Bronchial epithelial cell (primary cell): ENCODE results near the gene LIMK2. TPM values are rescaled to one million over a fixed set of nuclear protein-coding genes. Genes with fewer than 3 reads are reported as not detected.

Experiments used
- DNase-seq: peaks from one replicate; pipeline ENCODE4 v3.0.0-alpha.2; 2010; ENCODE audit warnings: low read depth
- FAIRE-seq: peaks from 2 replicates; lab custom pipeline; 2011; peaks lifted over from hg19 to GRCh38; lab: Jason Lieb, UNC
- H3K27me3 ChIP-seq: 2 replicates; pipeline ENCODE4 v1.5.1; 2011; ENCODE audit warnings: low read length; ENCODE audit not compliant: control insufficient read depth, insufficient read depth
- H3K36me3 ChIP-seq: 2 replicates; pipeline ENCODE4 v1.5.1; 2011; ENCODE audit warnings: low read length; ENCODE audit not compliant: control insufficient read depth, insufficient read depth
- H3K4me3 ChIP-seq: 2 replicates; pipeline ENCODE4 v1.5.1; 2011; ENCODE audit warnings: mild to moderate bottlenecking, low read depth, low read length, control low read depth
- total RNA-seq: library from RNA; depleted of rRNA; stranded (reverse); fragments of >200 nt; gene quantifications from 2 replicates; pipeline ENCODE4 v1.2.1, GENCODE V29; 2014
- TF ChIP-seq, protein P1 (sequence below): IDR thresholded peaks from 2 replicates; pipeline ENCODE4 v1.5.1; 2011; ENCODE audit warnings: mild to moderate bottlenecking, moderate library complexity, low read length, control low read depth, inconsistent platforms; ENCODE audit not compliant: insufficient read depth, severe bottlenecking

Gene LIMK2
- total RNA-seq, 1 donor from 2014 or later: 121 TPM

DNA sequence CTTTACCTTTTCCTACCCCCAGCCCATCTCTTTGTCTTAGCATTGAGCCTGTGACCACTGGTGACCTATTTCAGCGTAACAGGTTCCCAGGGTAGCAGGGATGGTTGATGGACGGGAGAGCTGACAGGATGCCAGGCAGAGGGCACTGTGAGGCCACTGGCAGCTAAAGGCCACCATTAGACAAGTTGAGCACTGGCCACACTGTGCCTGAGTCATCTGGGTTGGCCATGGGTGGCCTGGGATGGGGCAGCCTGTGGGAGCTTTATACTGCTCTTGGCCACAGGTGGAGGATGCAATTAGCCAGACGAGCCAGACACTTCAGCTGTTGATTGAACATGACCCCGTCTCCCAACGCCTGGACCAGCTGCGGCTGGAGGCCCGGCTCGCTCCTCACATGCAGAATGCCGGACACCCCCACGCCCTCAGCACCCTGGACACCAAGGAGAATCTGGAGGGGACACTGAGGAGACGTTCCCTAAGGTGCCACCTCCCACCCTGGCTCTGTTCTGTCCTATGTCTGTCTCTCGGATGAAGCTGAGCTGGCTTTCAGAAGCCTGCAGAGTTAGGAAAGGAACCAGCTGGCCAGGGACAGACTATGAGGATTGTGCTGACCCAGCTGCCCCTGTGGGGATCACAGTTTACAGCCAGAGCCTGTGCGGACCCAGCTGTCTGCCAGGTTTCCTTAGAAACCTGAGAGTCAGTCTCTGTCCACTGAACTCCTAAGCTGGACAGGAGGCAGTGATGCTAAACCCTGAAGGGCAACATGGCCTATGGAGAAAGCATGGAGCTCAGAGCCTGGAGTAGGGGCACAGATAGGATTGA lies 50.4 kb downstream of the LIMK2 start:
- Histone ChIP-seq H3K36me3 (peaks cover 61% of the 10 kb centered on the region), H3K27me3 (no peaks in the 10 kb centered on the region), H3K4me3 (no peak overlapping the region)
- DNase-seq (no peak), FAIRE-seq (no peak)
- TF ChIP-seq, protein P1, sequence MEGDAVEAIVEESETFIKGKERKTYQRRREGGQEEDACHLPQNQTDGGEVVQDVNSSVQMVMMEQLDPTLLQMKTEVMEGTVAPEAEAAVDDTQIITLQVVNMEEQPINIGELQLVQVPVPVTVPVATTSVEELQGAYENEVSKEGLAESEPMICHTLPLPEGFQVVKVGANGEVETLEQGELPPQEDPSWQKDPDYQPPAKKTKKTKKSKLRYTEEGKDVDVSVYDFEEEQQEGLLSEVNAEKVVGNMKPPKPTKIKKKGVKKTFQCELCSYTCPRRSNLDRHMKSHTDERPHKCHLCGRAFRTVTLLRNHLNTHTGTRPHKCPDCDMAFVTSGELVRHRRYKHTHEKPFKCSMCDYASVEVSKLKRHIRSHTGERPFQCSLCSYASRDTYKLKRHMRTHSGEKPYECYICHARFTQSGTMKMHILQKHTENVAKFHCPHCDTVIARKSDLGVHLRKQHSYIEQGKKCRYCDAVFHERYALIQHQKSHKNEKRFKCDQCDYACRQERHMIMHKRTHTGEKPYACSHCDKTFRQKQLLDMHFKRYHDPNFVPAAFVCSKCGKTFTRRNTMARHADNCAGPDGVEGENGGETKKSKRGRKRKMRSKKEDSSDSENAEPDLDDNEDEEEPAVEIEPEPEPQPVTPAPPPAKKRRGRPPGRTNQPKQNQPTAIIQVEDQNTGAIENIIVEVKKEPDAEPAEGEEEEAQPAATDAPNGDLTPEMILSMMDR: no peak

- peaks cover 64% of the 10 kb centered on the region for H3K36me3 ChIP-seq
Measured at GRCh38 chr22:31263896-31264640, 52.0 kb downstream of the LIMK2 start.

DNA sequence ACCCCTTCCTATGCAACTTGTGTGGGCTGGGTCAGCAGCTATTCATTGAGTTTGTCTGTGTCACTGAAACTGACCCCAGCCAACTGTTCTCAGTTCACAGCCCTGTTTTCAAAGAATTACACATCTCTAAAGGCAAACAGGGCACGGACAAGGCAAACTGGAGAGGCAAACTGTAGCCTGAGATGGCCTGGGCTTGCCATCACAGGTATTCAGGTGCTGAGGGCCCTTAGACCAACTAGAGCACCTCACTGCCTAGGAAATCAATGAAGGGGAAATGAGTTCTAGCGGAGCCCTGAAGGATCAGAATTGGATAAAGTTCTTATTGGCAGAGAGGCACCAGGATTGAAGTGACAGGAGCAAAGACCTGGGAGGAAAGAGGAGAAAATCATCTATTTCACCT lies 56.2 kb downstream of the LIMK2 start:
- no peaks in the 10 kb centered on the region for H3K27me3 ChIP-seq
- TF ChIP-seq, protein P1: no peak
- no peak overlapping the region for H3K4me3 ChIP-seq
- peaks cover 67% of the 10 kb centered on the region for H3K36me3 ChIP-seq
- FAIRE-seq (no peak), DNase-seq (no peak)

More at GRCh38 chr22:31263896-31264640, 52.0 kb downstream of the LIMK2 start:
- DNase-seq (no peak), FAIRE-seq (no peak)
- no peak overlapping the region for H3K4me3 ChIP-seq
- TF ChIP-seq, protein P1: no peak
- H3K27me3 ChIP-seq: no peaks in the 10 kb centered on the region

DNA sequence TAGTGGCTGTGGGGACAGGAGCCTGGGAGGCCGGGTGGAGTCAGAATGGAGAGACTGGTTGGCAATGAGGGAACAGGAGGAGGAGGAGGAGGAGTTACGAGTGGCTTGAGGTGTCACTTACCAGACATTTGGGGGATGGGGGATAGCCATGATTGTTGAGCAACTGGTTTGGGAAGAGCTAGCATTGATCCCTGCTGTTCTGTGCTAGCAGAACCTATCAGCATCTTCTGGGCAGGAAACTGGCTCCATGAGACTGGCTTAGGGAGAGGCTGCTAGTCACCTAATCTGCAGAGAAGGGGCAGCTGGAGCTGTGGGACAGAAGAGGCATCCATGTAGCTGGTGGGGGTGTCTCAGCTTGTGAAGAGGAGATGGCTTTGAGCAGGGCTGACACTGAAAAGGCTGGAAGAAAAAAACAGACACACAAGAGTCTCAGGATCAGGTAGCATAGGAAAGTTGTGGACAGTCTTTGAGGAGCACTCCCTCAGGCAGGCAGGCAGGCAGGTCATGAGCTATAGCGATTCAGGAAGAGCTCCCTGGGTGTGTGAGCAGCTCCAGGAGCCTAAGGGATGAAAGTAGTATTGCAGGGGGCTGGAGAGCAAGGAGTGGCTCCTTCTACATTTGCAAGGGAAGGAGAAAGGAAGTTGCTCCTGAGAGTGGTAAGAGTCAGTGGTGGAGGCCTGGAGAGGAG lies 57.9 kb downstream of the LIMK2 start:
- H3K4me3 ChIP-seq: no peak overlapping the region
- FAIRE-seq: no peak
- no peaks in the 10 kb centered on the region for H3K27me3 ChIP-seq
- TF ChIP-seq, protein P1: no peak
- no peak for DNase-seq
- H3K36me3 ChIP-seq: peaks cover 69% of the 10 kb centered on the region

GRCh38 chr22:31271026-31271425 lies 58.9 kb downstream of the LIMK2 start:
- Histone ChIP-seq H3K27me3 (no peaks in the 10 kb centered on the region), H3K4me3 (no peak overlapping the region), H3K36me3 (peaks cover 68% of the 10 kb centered on the region)
- TF ChIP-seq, protein P1: no peak
- FAIRE-seq (no peak), DNase-seq (no peak)
